ENCODE measurements around the gene PNCK.

The PNCK gene

GRCh38 chrX:153640736-153641575 is 32.7 kb downstream of the PNCK start:
- peaks cover 0 to 4% of the 10 kb centered on the region in 2 donors for H3K4me1 ChIP-seq (ENCODE audit: control insufficient read depth in 2 of 2, insufficient read depth in 2 of 2, low read length in 2 of 2)
- no peaks in the 10 kb centered on the region for H3K36me3 ChIP-seq (ENCODE audit: control insufficient read depth in 2 of 2, insufficient read depth in 2 of 2, low read length in 2 of 2)
- no peak overlapping the region for H3K4me3 ChIP-seq (ENCODE audit: low read length in 2 of 2)
- H3K27me3 ChIP-seq (ENCODE audit: control insufficient read depth in 2 of 2, insufficient read depth in 2 of 2, low read length in 2 of 2), result peaks cover 17 to 34% of the 10 kb centered on the region in 2 donors
- no peak overlapping the region for H3K27ac ChIP-seq (ENCODE audit: low read depth in 2 of 2, low read length in 2 of 2)
- no peak overlapping the region for H3K9ac ChIP-seq (ENCODE audit: low read depth in 1 of 2, low read length in 2 of 2)
- H3K9me3 ChIP-seq (ENCODE audit: control insufficient read depth in 2 of 2, low read length in 2 of 2), result no peaks in the 10 kb centered on the region

DNA sequence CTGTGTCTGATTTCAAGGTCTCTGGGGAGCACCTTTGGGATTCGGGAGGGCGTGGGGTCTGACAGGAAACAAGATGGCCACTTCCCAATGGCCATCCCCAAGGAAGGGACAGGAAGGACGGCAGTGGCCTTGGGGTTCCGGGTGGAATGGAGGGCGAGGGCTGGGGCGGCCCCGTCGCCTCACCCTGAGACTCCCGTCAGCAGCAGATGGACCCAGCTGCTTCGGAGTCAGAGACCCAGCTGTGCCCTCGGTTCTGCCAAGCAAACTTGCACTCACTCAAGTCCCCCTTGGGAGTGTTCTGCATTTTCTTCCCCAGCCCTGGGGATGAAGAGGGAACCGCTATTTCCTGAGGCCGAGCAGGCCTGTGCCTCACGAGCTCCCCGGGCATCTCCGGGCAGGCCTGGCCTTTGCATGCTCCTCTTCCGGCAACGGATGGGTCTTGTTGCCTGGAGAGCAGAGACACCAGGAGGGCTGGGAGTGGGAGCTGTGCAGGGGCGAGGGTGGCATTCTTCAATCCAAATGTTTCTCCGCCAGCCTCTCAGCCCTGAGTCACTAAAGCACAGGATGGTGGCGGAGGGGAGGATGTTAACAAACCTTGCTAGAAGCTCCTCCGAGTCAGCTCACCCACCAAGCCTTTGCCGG is 33.4 kb downstream of the PNCK start:
- Histone ChIP-seq H3K9me3 (ENCODE audit: control insufficient read depth in 2 of 2, low read length in 2 of 2) (no peaks in the 10 kb centered on the region), H3K4me3 (ENCODE audit: low read length in 2 of 2) (no peak overlapping the region), H3K27ac (ENCODE audit: low read depth in 2 of 2, low read length in 2 of 2) (no peak overlapping the region), H3K4me1 (ENCODE audit: control insufficient read depth in 2 of 2, insufficient read depth in 2 of 2, low read length in 2 of 2) (peaks cover 0 to 4% of the 10 kb centered on the region in 2 donors), H3K9ac (ENCODE audit: low read depth in 1 of 2, low read length in 2 of 2) (no peak overlapping the region), H3K36me3 (ENCODE audit: control insufficient read depth in 2 of 2, insufficient read depth in 2 of 2, low read length in 2 of 2) (no peaks in the 10 kb centered on the region), H3K27me3 (ENCODE audit: control insufficient read depth in 2 of 2, insufficient read depth in 2 of 2, low read length in 2 of 2) (peaks cover 14 to 27% of the 10 kb centered on the region in 2 donors)

DNA sequence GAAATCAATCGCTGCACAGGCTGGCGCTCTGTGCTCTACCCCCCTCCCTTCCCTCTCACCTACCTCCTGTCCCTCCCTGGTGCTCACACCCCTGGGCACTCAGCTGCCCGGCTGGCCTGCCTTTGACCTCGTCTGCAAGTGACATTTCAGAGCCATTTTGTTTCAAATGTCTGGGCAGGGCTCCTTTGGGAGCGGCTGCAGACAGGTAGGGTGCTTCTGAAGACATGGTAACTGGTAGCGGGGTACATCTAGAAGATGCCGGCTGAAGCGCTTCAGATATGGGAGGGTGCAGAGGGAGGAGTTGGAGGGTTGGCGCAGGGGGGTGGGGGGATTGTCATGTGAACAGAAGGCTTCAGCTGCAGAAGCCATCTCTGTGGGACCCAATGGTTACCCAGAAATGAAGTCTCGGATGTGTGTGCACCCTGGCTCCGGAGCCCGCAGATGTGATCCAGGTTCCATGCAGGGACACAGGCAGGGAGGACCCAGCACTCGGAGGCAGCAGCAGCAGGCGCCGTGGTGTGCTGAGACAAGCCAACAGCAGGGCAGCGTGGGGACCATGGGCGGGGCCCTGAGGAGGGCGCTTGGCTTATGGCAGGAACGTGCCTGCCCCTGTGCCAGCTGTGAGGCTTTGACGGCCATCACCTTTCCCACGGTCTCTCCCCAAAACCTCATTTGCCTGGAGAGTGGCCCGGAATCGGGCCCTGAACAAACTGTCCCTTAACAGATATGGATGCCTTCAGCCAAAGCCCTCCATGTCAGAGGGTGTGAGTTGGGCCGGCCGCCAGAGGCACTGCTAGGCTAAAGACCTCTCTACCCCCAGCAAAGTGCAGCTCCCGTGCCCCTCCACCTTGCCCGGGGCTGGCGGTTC is 34.2 kb downstream of the PNCK start:
- Histone ChIP-seq H3K27me3 (ENCODE audit: control insufficient read depth in 2 of 2, insufficient read depth in 2 of 2, low read length in 2 of 2) (peaks cover 13 to 21% of the 10 kb centered on the region in 2 donors), H3K4me1 (ENCODE audit: control insufficient read depth in 2 of 2, insufficient read depth in 2 of 2, low read length in 2 of 2) (peaks cover 0 to 4% of the 10 kb centered on the region in 2 donors), H3K9ac (ENCODE audit: low read depth in 1 of 2, low read length in 2 of 2) (no peak overlapping the region), H3K9me3 (ENCODE audit: control insufficient read depth in 2 of 2, low read length in 2 of 2) (no peaks in the 10 kb centered on the region), H3K36me3 (ENCODE audit: control insufficient read depth in 2 of 2, insufficient read depth in 2 of 2, low read length in 2 of 2) (no peaks in the 10 kb centered on the region), H3K27ac (ENCODE audit: low read depth in 2 of 2, low read length in 2 of 2) (no peak overlapping the region), H3K4me3 (ENCODE audit: low read length in 2 of 2) (no peak overlapping the region)

GRCh38 chrX:153638436-153639176 is 35.0 kb downstream of the PNCK start:
- Histone ChIP-seq H3K27ac (ENCODE audit: low read depth in 2 of 2, low read length in 2 of 2) (no peak overlapping the region), H3K36me3 (ENCODE audit: control insufficient read depth in 2 of 2, insufficient read depth in 2 of 2, low read length in 2 of 2) (no peaks in the 10 kb centered on the region), H3K4me1 (ENCODE audit: control insufficient read depth in 2 of 2, insufficient read depth in 2 of 2, low read length in 2 of 2) (peaks cover 0 to under 1% of the 10 kb centered on the region in 2 donors), H3K9ac (ENCODE audit: low read depth in 1 of 2, low read length in 2 of 2) (no peak overlapping the region), H3K9me3 (ENCODE audit: control insufficient read depth in 2 of 2, low read length in 2 of 2) (no peaks in the 10 kb centered on the region), H3K27me3 (ENCODE audit: control insufficient read depth in 2 of 2, insufficient read depth in 2 of 2, low read length in 2 of 2) (peaks cover 13 to 17% of the 10 kb centered on the region in 2 donors), H3K4me3 (ENCODE audit: low read length in 2 of 2) (no peak overlapping the region)

DNA sequence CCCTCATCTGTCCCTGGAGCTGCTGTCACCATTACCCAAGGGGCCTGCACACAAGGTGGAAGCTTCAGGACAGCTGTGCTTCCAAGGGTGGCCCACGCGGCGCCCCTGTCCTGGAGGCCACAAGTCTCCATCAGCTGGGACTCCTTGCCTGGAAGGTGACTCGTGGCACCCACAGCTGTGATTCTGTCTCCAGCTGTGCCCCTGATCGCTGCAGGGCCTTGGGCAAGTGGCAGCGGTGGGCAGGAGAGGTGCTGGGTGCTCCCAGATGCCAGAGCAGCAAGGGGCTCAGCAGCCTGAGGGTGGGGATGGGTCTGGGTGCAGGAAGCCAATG is 35.6 kb downstream of the PNCK start:
- Histone ChIP-seq H3K9me3 (ENCODE audit: control insufficient read depth in 2 of 2, low read length in 2 of 2) (no peaks in the 10 kb centered on the region), H3K36me3 (ENCODE audit: control insufficient read depth in 2 of 2, insufficient read depth in 2 of 2, low read length in 2 of 2) (no peaks in the 10 kb centered on the region), H3K4me1 (ENCODE audit: control insufficient read depth in 2 of 2, insufficient read depth in 2 of 2, low read length in 2 of 2) (no peaks in the 10 kb centered on the region), H3K9ac (ENCODE audit: low read depth in 1 of 2, low read length in 2 of 2) (no peak overlapping the region), H3K27me3 (ENCODE audit: control insufficient read depth in 2 of 2, insufficient read depth in 2 of 2, low read length in 2 of 2) (peaks cover 13 to 14% of the 10 kb centered on the region in 2 donors), H3K4me3 (ENCODE audit: low read length in 2 of 2) (no peak overlapping the region), H3K27ac (ENCODE audit: low read depth in 2 of 2, low read length in 2 of 2) (no peak overlapping the region)

DNA sequence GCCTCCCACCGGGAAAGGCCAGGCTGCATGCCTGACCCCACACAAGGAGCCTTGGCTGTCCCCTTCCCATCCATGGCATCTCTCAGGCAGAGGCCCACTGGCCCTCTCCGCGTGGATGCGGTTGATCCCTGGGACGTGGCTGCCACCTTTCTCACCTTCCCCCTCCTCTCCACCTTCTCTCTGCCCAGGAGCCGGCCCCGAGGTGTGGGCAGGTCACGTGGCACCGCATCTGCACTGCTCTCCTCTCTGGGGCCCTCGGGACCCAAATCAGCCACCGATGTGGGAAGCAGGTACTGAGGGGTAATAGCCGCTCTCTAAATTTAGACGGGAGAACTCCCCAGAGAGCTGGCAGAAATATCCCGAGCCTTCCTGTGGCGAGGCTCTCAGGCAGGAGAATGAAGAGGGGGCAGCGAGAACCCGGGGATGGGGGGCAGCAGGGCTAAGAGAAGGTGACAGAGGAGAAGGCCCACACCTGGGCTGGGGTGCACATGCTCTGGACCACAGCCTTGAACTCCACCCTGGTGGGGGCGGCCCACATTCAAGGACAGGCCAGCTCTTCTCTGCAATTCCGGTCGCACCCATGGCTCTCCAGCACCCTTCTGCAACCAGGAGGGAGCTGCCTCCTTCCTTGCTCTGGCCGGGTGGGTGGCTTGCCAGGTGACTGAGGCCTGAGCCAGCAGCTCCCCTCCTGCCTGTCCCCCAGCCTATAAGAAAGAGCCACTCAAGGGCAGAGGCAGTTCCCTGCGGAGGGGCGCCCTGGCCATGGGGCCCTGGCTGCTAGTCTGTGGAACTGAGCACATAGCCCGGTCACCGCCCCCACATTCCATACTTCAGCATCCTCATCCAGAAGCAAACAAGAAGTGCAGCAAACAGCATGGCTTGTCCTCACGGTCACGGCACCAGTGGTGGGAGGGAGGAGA is 36.2 kb downstream of the PNCK start:
- Histone ChIP-seq H3K27me3 (ENCODE audit: control insufficient read depth in 2 of 2, insufficient read depth in 2 of 2, low read length in 2 of 2) (peaks cover 9% of the 10 kb centered on the region in 2 donors), H3K9me3 (ENCODE audit: control insufficient read depth in 2 of 2, low read length in 2 of 2) (no peaks in the 10 kb centered on the region), H3K4me1 (ENCODE audit: control insufficient read depth in 2 of 2, insufficient read depth in 2 of 2, low read length in 2 of 2) (no peaks in the 10 kb centered on the region), H3K9ac (ENCODE audit: low read depth in 1 of 2, low read length in 2 of 2) (no peak overlapping the region), H3K27ac (ENCODE audit: low read depth in 2 of 2, low read length in 2 of 2) (no peak overlapping the region), H3K36me3 (ENCODE audit: control insufficient read depth in 2 of 2, insufficient read depth in 2 of 2, low read length in 2 of 2) (no peaks in the 10 kb centered on the region), H3K4me3 (ENCODE audit: low read length in 2 of 2) (no peak overlapping the region)

DNA sequence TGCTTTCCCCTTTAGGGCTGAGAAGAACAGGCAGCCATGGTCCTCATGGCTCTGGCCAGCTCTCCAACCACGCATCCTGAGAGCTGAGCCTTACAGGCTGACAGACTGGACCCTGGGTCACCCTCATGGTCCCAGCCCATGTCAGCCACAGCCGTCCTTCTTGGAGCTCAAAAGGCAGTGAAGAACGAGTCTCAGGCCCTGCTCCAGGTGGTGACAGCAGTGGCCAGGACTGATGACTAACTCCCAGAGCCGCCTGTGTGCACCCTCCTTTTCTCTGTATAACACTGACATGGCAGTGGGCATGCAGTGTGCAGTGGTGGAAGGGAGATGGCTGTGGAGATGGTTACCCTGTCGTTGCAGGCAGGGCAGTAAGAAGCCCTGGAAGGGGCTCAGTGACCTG is 36.9 kb downstream of the PNCK start:
- H3K4me1 ChIP-seq (ENCODE audit: control insufficient read depth in 2 of 2, insufficient read depth in 2 of 2, low read length in 2 of 2), result no peaks in the 10 kb centered on the region
- H3K27me3 ChIP-seq (ENCODE audit: control insufficient read depth in 2 of 2, insufficient read depth in 2 of 2, low read length in 2 of 2), result peaks cover 9% of the 10 kb centered on the region in 2 donors
- H3K4me3 ChIP-seq (ENCODE audit: low read length in 2 of 2), result no peak overlapping the region
- no peaks in the 10 kb centered on the region for H3K36me3 ChIP-seq (ENCODE audit: control insufficient read depth in 2 of 2, insufficient read depth in 2 of 2, low read length in 2 of 2)
- no peak overlapping the region for H3K27ac ChIP-seq (ENCODE audit: low read depth in 2 of 2, low read length in 2 of 2)
- H3K9ac ChIP-seq (ENCODE audit: low read depth in 1 of 2, low read length in 2 of 2), result no peak overlapping the region
- no peaks in the 10 kb centered on the region for H3K9me3 ChIP-seq (ENCODE audit: control insufficient read depth in 2 of 2, low read length in 2 of 2)

GRCh38 chrX:153635788-153636668 is 37.6 kb downstream of the PNCK start:
- H3K27ac ChIP-seq (ENCODE audit: low read depth in 2 of 2, low read length in 2 of 2), result no peak overlapping the region
- H3K27me3 ChIP-seq (ENCODE audit: control insufficient read depth in 2 of 2, insufficient read depth in 2 of 2, low read length in 2 of 2), result peaks cover 5 to 9% of the 10 kb centered on the region in 2 donors
- H3K9ac ChIP-seq (ENCODE audit: low read depth in 1 of 2, low read length in 2 of 2), result no peak overlapping the region
- no peaks in the 10 kb centered on the region for H3K36me3 ChIP-seq (ENCODE audit: control insufficient read depth in 2 of 2, insufficient read depth in 2 of 2, low read length in 2 of 2)
- H3K4me1 ChIP-seq (ENCODE audit: control insufficient read depth in 2 of 2, insufficient read depth in 2 of 2, low read length in 2 of 2), result no peaks in the 10 kb centered on the region
- peaks cover 0 to 5% of the 10 kb centered on the region in 2 donors for H3K9me3 ChIP-seq (ENCODE audit: control insufficient read depth in 2 of 2, low read length in 2 of 2)
- no peak overlapping the region for H3K4me3 ChIP-seq (ENCODE audit: low read length in 2 of 2)

Data from mucosa of rectum (tissue), 2 donors.